ENCODE results near the gene SRP54. TPM values are rescaled to one million over a fixed set of nuclear protein-coding genes. Genes with fewer than 3 reads are reported as not detected.
"Not testable (repeated sequence)": the region's sequence is repeated elsewhere in the genome, so short reads cannot be mapped to it uniquely, and the experiment has no call there.

SRP54 gene
- total and polyA plus RNA-seq, 2 donors: 33.7 to 54.1 TPM

- peaks cover 4 to 7% of the 10 kb centered on the region in 2 donors for H3K4me1 ChIP-seq (ENCODE audit: control insufficient read depth in 2 of 2, insufficient read depth in 2 of 2, low read length in 2 of 2)
- DNase-seq (ENCODE audit: low read depth in 6 of 9, low spot score in 9 of 9): peak in 4 of 9 donors; percentile 6 to 30 (median 14)
- no peaks in the 10 kb centered on the region for H3K9me3 ChIP-seq (ENCODE audit: control insufficient read depth in 2 of 2, insufficient read depth in 1 of 2, low read length in 1 of 2)
- no peaks in the 10 kb centered on the region for H3K27me3 ChIP-seq (ENCODE audit: control insufficient read depth in 2 of 2, insufficient read depth in 1 of 2, low read length in 1 of 2)
- 32% methylated on average over 23 of the region's 23 CpGs for WGBS
- peaks cover 0 to 8% of the 10 kb centered on the region in 2 donors for H3K36me3 ChIP-seq (ENCODE audit: control insufficient read depth in 2 of 2, insufficient read depth in 2 of 2, low read length in 1 of 2)
- H3K4me3 ChIP-seq (ENCODE audit: low read length in 2 of 2): peak overlapping the region; percentile 68 to 78
- peak overlapping the region; percentile 90 for H3K27ac ChIP-seq (ENCODE audit: low read depth in 1 of 2, low read length in 1 of 2)
These were observed 64.2 kb downstream of the SRP54 start for GRCh38 chr14:35046751-35047536.

GRCh38 chr14:35047976-35048513 is 65.3 kb downstream of the SRP54 start:
- DNase-seq (ENCODE audit: low read depth in 6 of 9, low spot score in 9 of 9): no peak
- Histone ChIP-seq H3K36me3 (ENCODE audit: control insufficient read depth in 2 of 2, insufficient read depth in 2 of 2, low read length in 1 of 2) (peaks cover 0 to 8% of the 10 kb centered on the region in 2 donors), H3K27ac (ENCODE audit: low read depth in 1 of 2, low read length in 1 of 2) (no peak overlapping the region), H3K4me1 (ENCODE audit: control insufficient read depth in 2 of 2, insufficient read depth in 2 of 2, low read length in 2 of 2) (peaks cover 4 to 7% of the 10 kb centered on the region in 2 donors), H3K27me3 (ENCODE audit: control insufficient read depth in 2 of 2, insufficient read depth in 1 of 2, low read length in 1 of 2) (no peaks in the 10 kb centered on the region), H3K4me3 (ENCODE audit: low read length in 2 of 2) (no peak overlapping the region), H3K9me3 (ENCODE audit: control insufficient read depth in 2 of 2, insufficient read depth in 1 of 2, low read length in 1 of 2) (no peaks in the 10 kb centered on the region)
- WGBS: 95% methylated on average over 4 of the region's 4 CpGs

GRCh38 chr14:35050652-35051051 is 67.9 kb downstream of the SRP54 start:
- peaks cover 4 to 7% of the 10 kb centered on the region in 2 donors for H3K4me1 ChIP-seq (ENCODE audit: control insufficient read depth in 2 of 2, insufficient read depth in 2 of 2, low read length in 2 of 2)
- H3K4me3 ChIP-seq (ENCODE audit: low read length in 2 of 2): no peak overlapping the region
- no peak for DNase-seq (ENCODE audit: low read depth in 6 of 9, low spot score in 9 of 9)
- no peak overlapping the region for H3K27ac ChIP-seq (ENCODE audit: low read depth in 1 of 2, low read length in 1 of 2)
- 43% methylated on average over 1 of the region's 1 CpG for WGBS
- H3K27me3 ChIP-seq (ENCODE audit: control insufficient read depth in 2 of 2, insufficient read depth in 1 of 2, low read length in 1 of 2): no peaks in the 10 kb centered on the region
- peaks cover 4 to 8% of the 10 kb centered on the region in 2 donors for H3K36me3 ChIP-seq (ENCODE audit: control insufficient read depth in 2 of 2, insufficient read depth in 2 of 2, low read length in 1 of 2)
- H3K9me3 ChIP-seq (ENCODE audit: control insufficient read depth in 2 of 2, insufficient read depth in 1 of 2, low read length in 1 of 2): no peaks in the 10 kb centered on the region

DNA sequence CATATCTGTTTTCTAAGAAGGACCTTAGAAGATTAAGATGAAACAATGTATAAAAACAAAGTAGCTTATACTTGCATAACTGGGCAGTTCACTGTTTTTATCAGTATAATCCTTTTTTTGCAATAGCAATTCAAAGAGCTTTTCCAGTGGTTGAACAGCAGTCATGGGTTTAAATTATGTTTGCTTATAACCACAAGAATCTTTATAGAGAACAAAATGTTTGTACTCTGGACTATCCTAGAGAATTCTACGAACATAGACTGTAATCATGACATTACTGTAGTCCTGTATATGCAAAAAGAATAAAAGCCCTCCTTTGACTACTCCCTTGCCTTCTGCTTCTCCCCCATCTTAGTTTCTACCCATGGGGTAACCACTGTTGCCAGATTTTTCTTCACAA is 69.0 kb downstream of the SRP54 start:
- DNase-seq (ENCODE audit: low read depth in 6 of 9, low spot score in 9 of 9): no peak
- Histone ChIP-seq H3K27me3 (ENCODE audit: control insufficient read depth in 2 of 2, insufficient read depth in 1 of 2, low read length in 1 of 2) (no peaks in the 10 kb centered on the region), H3K4me1 (ENCODE audit: control insufficient read depth in 2 of 2, insufficient read depth in 2 of 2, low read length in 2 of 2) (peaks cover 4 to 5% of the 10 kb centered on the region in 2 donors), H3K9me3 (ENCODE audit: control insufficient read depth in 2 of 2, insufficient read depth in 1 of 2, low read length in 1 of 2) (no peaks in the 10 kb centered on the region), H3K27ac (ENCODE audit: low read depth in 1 of 2, low read length in 1 of 2) (no peak overlapping the region), H3K4me3 (ENCODE audit: low read length in 2 of 2) (no peak overlapping the region), H3K36me3 (ENCODE audit: control insufficient read depth in 2 of 2, insufficient read depth in 2 of 2, low read length in 1 of 2) (peaks cover 8% of the 10 kb centered on the region in 2 donors)
- 92% methylated on average over 1 of the region's 1 CpG for WGBS

DNA sequence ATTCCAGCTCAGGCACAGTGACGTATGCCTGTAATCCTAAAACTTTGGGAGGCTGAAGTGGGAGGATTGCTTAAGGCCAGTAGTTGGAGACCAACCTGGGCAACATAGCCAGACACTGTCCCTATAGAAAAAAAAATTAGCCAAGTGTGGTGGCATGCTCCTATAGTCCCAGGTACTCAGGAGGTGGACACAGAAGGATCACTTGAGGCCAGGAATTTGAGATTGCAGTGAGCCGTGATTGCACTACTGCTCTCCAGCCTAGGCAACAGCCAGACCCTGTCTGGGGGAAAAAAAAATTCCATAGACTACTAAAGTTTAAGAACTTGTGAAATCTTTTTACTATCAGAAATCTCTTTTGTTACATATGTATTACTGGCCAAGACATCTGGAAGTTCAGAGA is 69.8 kb downstream of the SRP54 start:
- H3K4me3 ChIP-seq (ENCODE audit: low read length in 2 of 2): no peak overlapping the region
- H3K27ac ChIP-seq (ENCODE audit: low read depth in 1 of 2, low read length in 1 of 2): no peak overlapping the region
- H3K36me3 ChIP-seq (ENCODE audit: control insufficient read depth in 2 of 2, insufficient read depth in 2 of 2, low read length in 1 of 2): peaks cover 8 to 13% of the 10 kb centered on the region in 2 donors
- no peaks in the 10 kb centered on the region for H3K4me1 ChIP-seq (ENCODE audit: control insufficient read depth in 2 of 2, insufficient read depth in 2 of 2, low read length in 2 of 2)
- H3K27me3 ChIP-seq (ENCODE audit: control insufficient read depth in 2 of 2, insufficient read depth in 1 of 2, low read length in 1 of 2): no peaks in the 10 kb centered on the region
- H3K9me3 ChIP-seq (ENCODE audit: control insufficient read depth in 2 of 2, insufficient read depth in 1 of 2, low read length in 1 of 2): no peaks in the 10 kb centered on the region
- WGBS: 97% methylated on average over 2 of the region's 2 CpGs
- no peak for DNase-seq (ENCODE audit: low read depth in 6 of 9, low spot score in 9 of 9)

GRCh38 chr14:35061113-35061791 is 78.5 kb downstream of the SRP54 start:
- H3K9me3 ChIP-seq (ENCODE audit: control insufficient read depth in 2 of 2, insufficient read depth in 1 of 2, low read length in 1 of 2); H3K27me3 ChIP-seq (ENCODE audit: control insufficient read depth in 2 of 2, insufficient read depth in 1 of 2, low read length in 1 of 2); H3K4me1 ChIP-seq (ENCODE audit: control insufficient read depth in 2 of 2, insufficient read depth in 2 of 2, low read length in 2 of 2); DNase-seq (ENCODE audit: low read depth in 6 of 9, low spot score in 9 of 9); H3K27ac ChIP-seq (ENCODE audit: low read depth in 1 of 2, low read length in 1 of 2); H3K4me3 ChIP-seq (ENCODE audit: low read length in 2 of 2): not testable (repeated sequence)
- H3K36me3 ChIP-seq (ENCODE audit: control insufficient read depth in 2 of 2, insufficient read depth in 2 of 2, low read length in 1 of 2): peaks cover 11 to 23% of the 10 kb centered on the region in 2 donors
- 100% methylated on average over 1 of the region's 1 CpG for WGBS

GRCh38 chr14:35065731-35066130 is 82.9 kb downstream of the SRP54 start:
- DNase-seq (ENCODE audit: low read depth in 6 of 9, low spot score in 9 of 9); H3K4me3 ChIP-seq (ENCODE audit: low read length in 2 of 2); H3K27me3 ChIP-seq (ENCODE audit: control insufficient read depth in 2 of 2, insufficient read depth in 1 of 2, low read length in 1 of 2); H3K9me3 ChIP-seq (ENCODE audit: control insufficient read depth in 2 of 2, insufficient read depth in 1 of 2, low read length in 1 of 2); H3K4me1 ChIP-seq (ENCODE audit: control insufficient read depth in 2 of 2, insufficient read depth in 2 of 2, low read length in 2 of 2); H3K27ac ChIP-seq (ENCODE audit: low read depth in 1 of 2, low read length in 1 of 2): not testable (repeated sequence)
- H3K36me3 ChIP-seq (ENCODE audit: control insufficient read depth in 2 of 2, insufficient read depth in 2 of 2, low read length in 1 of 2): peaks cover 8 to 16% of the 10 kb centered on the region in 2 donors
- WGBS: 98% methylated on average over 5 of the region's 5 CpGs

- 97% methylated on average over 4 of the region's 4 CpGs for WGBS
- Histone ChIP-seq H3K27ac (ENCODE audit: low read depth in 1 of 2, low read length in 1 of 2) (no peak overlapping the region), H3K4me1 (ENCODE audit: control insufficient read depth in 2 of 2, insufficient read depth in 2 of 2, low read length in 2 of 2) (no peaks in the 10 kb centered on the region), H3K9me3 (ENCODE audit: control insufficient read depth in 2 of 2, insufficient read depth in 1 of 2, low read length in 1 of 2) (no peaks in the 10 kb centered on the region), H3K36me3 (ENCODE audit: control insufficient read depth in 2 of 2, insufficient read depth in 2 of 2, low read length in 1 of 2) (peaks cover 9 to 12% of the 10 kb centered on the region in 2 donors), H3K27me3 (ENCODE audit: control insufficient read depth in 2 of 2, insufficient read depth in 1 of 2, low read length in 1 of 2) (no peaks in the 10 kb centered on the region), H3K4me3 (ENCODE audit: low read length in 2 of 2) (no peak overlapping the region)
- DNase-seq (ENCODE audit: low read depth in 6 of 9, low spot score in 9 of 9): no peak
These were observed 85.6 kb downstream of the SRP54 start for GRCh38 chr14:35068238-35069012.

Measured in thymus (tissue), 11 donors.